Prostate gland (tissue), 2 donors: Measurements from ENCODE around the gene OR10H1. TPM values are rescaled to one million over a fixed set of nuclear protein-coding genes. Genes with fewer than 3 reads are reported as not detected.
"Not testable (repeated sequence)": the region's sequence is repeated elsewhere in the genome, so short reads cannot be mapped to it uniquely, and the experiment has no call there.

Source experiments
- DNase-seq: peaks from one replicate; pipeline ENCODE4 v3.0.0-alpha.2; 2019; ENCODE audit warnings: low spot score
- H3K27ac ChIP-seq, 2 donors: fragments of 200-600 bp; sonication (generic); 2 replicates each; pipeline ENCODE4 v1.5.1; 2017 to 2019
- H3K27me3 ChIP-seq: fragments of 200-600 bp; sonication (generic); replicated peaks from 2 replicates; pipeline ENCODE4 v1.5.1; 2019; ENCODE audit not compliant: insufficient read depth
- H3K36me3 ChIP-seq, 2 donors: fragments of 200-600 bp; sonication (generic); 1 replicate in 1 of 2; 2 replicates in 1 of 2; pipeline versions ENCODE4 v1.5.1 to v1.8.1; 2017 to 2019
- H3K4me1 ChIP-seq: fragments of 200-600 bp; sonication (generic); replicated peaks from 2 replicates; pipeline ENCODE4 v1.5.1; 2019
- H3K4me3 ChIP-seq, 2 donors: fragments of 200-600 bp; sonication (generic); 2 replicates each; pipeline ENCODE4 v1.5.1; 2017 to 2019
- H3K9me3 ChIP-seq: fragments of 200-600 bp; sonication (generic); 2 replicates; pipeline ENCODE4 v1.5.1; 2017
- CTCF ChIP-seq, 4 experiments: fragments of 200-600 bp in 2 of 4; fragments of 450-650 bp in 2 of 4; sonication (generic) in 2 of 4; IDR thresholded peaks; 1 replicate in 3 of 4; 2 replicates in 1 of 4; pipeline ENCODE4 v1.5.1; 2016 to 2019; ENCODE audit warnings: antibody characterized with exemption in 4 of 4, mild to moderate bottlenecking in 2 of 4, moderate library complexity in 2 of 4
- POLR2A ChIP-seq: fragments of 450-650 bp; IDR thresholded peaks from one replicate; pipeline ENCODE4 v1.6.1; 2016; ENCODE audit warnings: antibody characterized with exemption, mild to moderate bottlenecking
- POLR2AphosphoS5 ChIP-seq: sonication (generic); formaldehyde crosslinking; IDR thresholded peaks from one replicate; pipeline ENCODE4 v1.6.1; 2017; ENCODE audit warnings: antibody characterized with exemption
- WGBS: methylation state at CpG from one replicate; pipeline ENCODE4 v1.1.5; 2018; 5-methylcytosine and 5-hydroxymethylcytosine counted together
- intact Hi-C: fragments of 100-400 bp; cut with DNase I; formaldehyde crosslinking; loops from one replicate; pipeline ENCODE4 v1.14.2; 2022
- total RNA-seq, 2 donors: library from RNA; depleted of rRNA; stranded (reverse); fragments of >200 nt; gene quantifications; one replicate each; pipeline ENCODE4 v1.1.0, GENCODE V29; 2016

OR10H1 gene
- total RNA-seq, 2 donors from 2014 or later: 0.64 to 0.97 TPM

- no peaks in the 10 kb centered on the region for H3K36me3 ChIP-seq
- no peaks in the 10 kb centered on the region for H3K9me3 ChIP-seq
- peak; percentile 60 for DNase-seq
- WGBS: 12% methylated on average over 9 of the region's 10 CpGs
- intact Hi-C loops: no loop called here
- H3K27me3 ChIP-seq: no peaks in the 10 kb centered on the region
- H3K4me1 ChIP-seq: no peaks in the 10 kb centered on the region
- TF ChIP-seq CTCF (IDR thresholded peaks at IDR 0.05) (no peak), POLR2A (no peak), POLR2AphosphoS5 (no peak)
- no peak overlapping the region for H3K4me3 ChIP-seq
- H3K27ac ChIP-seq: peak overlapping the region; percentile 57 to 74
Observed at GRCh38 chr19:15779756-15780476, 35.5 kb downstream of the OR10H1 start.

GRCh38 chr19:15776991-15777970 is 38.2 kb downstream of the OR10H1 start:
- intact Hi-C loops: no loop called here
- no peaks in the 10 kb centered on the region for H3K9me3 ChIP-seq
- 57% methylated on average over 9 of the region's 9 CpGs for WGBS
- no peaks in the 10 kb centered on the region for H3K4me1 ChIP-seq
- TF ChIP-seq CTCF (IDR thresholded peaks at IDR 0.05) (no peak), POLR2AphosphoS5 (no peak), POLR2A (no peak)
- no peak for DNase-seq
- H3K36me3 ChIP-seq: no peaks in the 10 kb centered on the region
- H3K27ac ChIP-seq: no peak overlapping the region
- no peaks in the 10 kb centered on the region for H3K27me3 ChIP-seq
- H3K4me3 ChIP-seq: no peak overlapping the region

- no peaks in the 10 kb centered on the region for H3K36me3 ChIP-seq
- H3K4me1 ChIP-seq: no peaks in the 10 kb centered on the region
- intact Hi-C loops: no loop called here
- no peak for DNase-seq
- no peak overlapping the region for H3K4me3 ChIP-seq
- H3K27me3 ChIP-seq: no peaks in the 10 kb centered on the region
- no peaks in the 10 kb centered on the region for H3K9me3 ChIP-seq
- H3K27ac ChIP-seq: no peak overlapping the region
- WGBS: 89% methylated on average over 4 of the region's 4 CpGs
- TF ChIP-seq POLR2A (no peak), POLR2AphosphoS5 (no peak), CTCF (IDR thresholded peaks at IDR 0.05) (no peak)
Observed at GRCh38 chr19:15776264-15776663, 39.2 kb downstream of the OR10H1 start.

- no peaks in the 10 kb centered on the region for H3K4me1 ChIP-seq
- intact Hi-C loops: no loop called here
- H3K27me3 ChIP-seq: no peaks in the 10 kb centered on the region
- no peak for DNase-seq
- no peak for TF ChIP-seq CTCF (IDR thresholded peaks at IDR 0.05)
- TF ChIP-seq POLR2A: no peak
- no peak for TF ChIP-seq POLR2AphosphoS5
- H3K9me3 ChIP-seq: no peaks in the 10 kb centered on the region
- H3K36me3 ChIP-seq: no peaks in the 10 kb centered on the region
- H3K27ac ChIP-seq: no peak overlapping the region
- H3K4me3 ChIP-seq: no peak overlapping the region
- WGBS: 53% methylated on average over 2 of the region's 2 CpGs
Observed at GRCh38 chr19:15775249-15775648, 40.2 kb downstream of the OR10H1 start.

GRCh38 chr19:15774159-15774558 is 41.3 kb downstream of the OR10H1 start:
- DNase-seq, intact Hi-C loops, H3K27ac ChIP-seq, H3K9me3 ChIP-seq, H3K36me3 ChIP-seq, H3K4me1 ChIP-seq, H3K4me3 ChIP-seq, H3K27me3 ChIP-seq: not testable (repeated sequence)
- 79% methylated on average over 3 of the region's 3 CpGs for WGBS
